Measurements from ENCODE around the gene FYCO1.
"Not testable (repeated sequence)": the region's sequence is repeated elsewhere in the genome, so short reads cannot be mapped to it uniquely, and the experiment has no call there.

The FYCO1 gene

GRCh38 chr3:46008058-46008457 lies 12.4 kb upstream of the FYCO1 start:
- no peak for DNase-seq

- no peak for DNase-seq
These were observed 11.7 kb upstream of the FYCO1 start for GRCh38 chr3:46007280-46007679.

- DNase-seq: no peak
These were observed 10.8 kb upstream of the FYCO1 start for GRCh38 chr3:46006238-46007032.

GRCh38 chr3:46003706-46004105 lies 8.1 kb upstream of the FYCO1 start:
- not testable (repeated sequence) for DNase-seq

- DNase-seq: no peak
These were observed 5.6 kb upstream of the FYCO1 start for GRCh38 chr3:46001178-46001577.

- no peak for DNase-seq
These were observed 2.3 kb upstream of the FYCO1 start for GRCh38 chr3:45997942-45998341.

- not testable (repeated sequence) for DNase-seq
These were observed 1.9 kb upstream of the FYCO1 start for GRCh38 chr3:45997499-45997898.

GRCh38 chr3:45994419-45995235 lies 997 bp downstream of the FYCO1 start:
- no peak for DNase-seq

GRCh38 chr3:45993421-45994027 lies 2.1 kb downstream of the FYCO1 start:
- DNase-seq: no peak

- no peak for DNase-seq
These were observed 2.8 kb downstream of the FYCO1 start for GRCh38 chr3:45992821-45993221.

- DNase-seq: no peak
These were observed 3.4 kb downstream of the FYCO1 start for GRCh38 chr3:45992133-45992729.

GRCh38 chr3:45991341-45991740 lies 4.3 kb downstream of the FYCO1 start:
- DNase-seq: no peak

- no peak for DNase-seq
These were observed 5.4 kb downstream of the FYCO1 start for GRCh38 chr3:45990181-45990580.

- DNase-seq: no peak
These were observed 6.8 kb downstream of the FYCO1 start for GRCh38 chr3:45988804-45989203.

- no peak for DNase-seq
These were observed 7.3 kb downstream of the FYCO1 start for GRCh38 chr3:45988362-45988761.

GRCh38 chr3:45987368-45988291 lies 8.0 kb downstream of the FYCO1 start:
- DNase-seq: no peak

- DNase-seq: no peak
These were observed 9.2 kb downstream of the FYCO1 start for GRCh38 chr3:45986303-45986982.

- no peak for DNase-seq
These were observed 9.9 kb downstream of the FYCO1 start for GRCh38 chr3:45985532-45986302.

GRCh38 chr3:45984331-45985312 lies 11.0 kb downstream of the FYCO1 start:
- no peak for DNase-seq

- DNase-seq: no peak
These were observed 11.9 kb downstream of the FYCO1 start for GRCh38 chr3:45983770-45984169.

Measured in SIG-M5 (cell line).